A673 (cell line): ENCODE measurements around the gene SCNM1. TPM values are rescaled to one million over a fixed set of nuclear protein-coding genes. Genes with fewer than 3 reads are reported as not detected.

Experiments
- BruUV-seq: library from RNA; stranded (reverse); fragments of 400-500 nt; replicated peaks from 2 replicates; lab custom pipeline; 2021; lab: Mats Ljungman, UMichigan
- CTCF ChIA-PET: fragments of 300-600 bp; sonication (Branson Sonifier 250); formaldehyde crosslinking; loops from one replicate; lab custom pipeline; 2022; ENCODE audit warnings: antibody characterized with exemption; lab: Charles Lee
- POLR2A ChIA-PET: fragments of 300-600 bp; sonication (Branson Sonifier 250); formaldehyde crosslinking; loops from one replicate; lab custom pipeline; 2022; ENCODE audit warnings: antibody characterized with exemption; ENCODE audit not compliant: low non-redundant PET; lab: Charles Lee
- DNase-seq: peaks from one replicate; pipeline ENCODE4 v3.0.0-alpha.2; 2015; ENCODE audit warnings: low spot score
- H3K27ac ChIP-seq: fragments of 200-600 bp; sonication (generic); 2 replicates; pipeline ENCODE4 v1.5.1; 2016; ENCODE audit warnings: mixed run types, low read depth, mild to moderate bottlenecking, mixed read lengths, antibody characterized with exemption, low read length; ENCODE audit not compliant: poor library complexity, severe bottlenecking
- H3K27me3 ChIP-seq: fragments of 200-600 bp; sonication (generic); replicated peaks from 2 replicates; pipeline ENCODE4 v1.6.1; 2017; ENCODE audit warnings: mixed run types, low read depth, mild to moderate bottlenecking, mixed read lengths, antibody characterized with exemption, low read length; ENCODE audit not compliant: insufficient read depth, poor library complexity
- H3K36me3 ChIP-seq: fragments of 200-600 bp; sonication (generic); 2 replicates; pipeline ENCODE4 v1.6.1; 2016; ENCODE audit warnings: mixed run types, mild to moderate bottlenecking, mixed read lengths, antibody characterized with exemption, low read length; ENCODE audit not compliant: insufficient read depth, poor library complexity, severe bottlenecking
- H3K4me1 ChIP-seq: fragments of 200-600 bp; sonication (generic); 2 replicates; pipeline ENCODE4 v1.6.1; 2017; ENCODE audit warnings: mixed run types, mild to moderate bottlenecking, mixed read lengths, antibody characterized with exemption, low read length; ENCODE audit not compliant: insufficient read depth, poor library complexity, severe bottlenecking
- H3K4me3 ChIP-seq: fragments of 200-600 bp; sonication (generic); 2 replicates; pipeline ENCODE4 v1.5.1; 2016; ENCODE audit warnings: low read depth, mixed run types, mild to moderate bottlenecking, mixed read lengths, low read length; ENCODE audit not compliant: poor library complexity, severe bottlenecking
- H3K9me3 ChIP-seq: fragments of 200-600 bp; sonication (generic); 2 replicates; pipeline ENCODE4 v1.6.1; 2016; ENCODE audit warnings: mixed run types, low read depth, mild to moderate bottlenecking, mixed read lengths, antibody characterized with exemption, low read length; ENCODE audit not compliant: poor library complexity, severe bottlenecking
- EZH2 ChIP-seq: fragments of 200-600 bp; sonication (generic); IDR thresholded peaks from 2 replicates; pipeline ENCODE4 v1.6.1; 2017; ENCODE audit warnings: borderline replicate concordance, low read depth, mild to moderate bottlenecking, mixed read lengths, antibody characterized with exemption, low read length; ENCODE audit not compliant: poor library complexity, severe bottlenecking
- intact Hi-C: fragments of 100-400 bp; cut with micrococcal nuclease; formaldehyde crosslinking; loops from one replicate; pipeline ENCODE4 v1.10.0; 2022; ENCODE audit not compliant: unreplicated experiment
- total RNA-seq: library from RNA; stranded (reverse); gene quantifications from 2 replicates; pipeline ENCODE4 v1.2.3, GENCODE V29; 2021
- TF ChIP-seq, protein P1 (sequence below): fragments of 300-800, 200-600 bp; sonication (generic); conservative IDR thresholded peaks from 2 replicates; pipeline ENCODE4 v1.5.1; 2017; ENCODE audit warnings: low read depth, mild to moderate bottlenecking, antibody characterized with exemption, low read length, moderate library complexity, mixed read lengths

The SCNM1 gene
- total RNA-seq, 1 experiment from 2014 or later: 59.6 TPM

DNA sequence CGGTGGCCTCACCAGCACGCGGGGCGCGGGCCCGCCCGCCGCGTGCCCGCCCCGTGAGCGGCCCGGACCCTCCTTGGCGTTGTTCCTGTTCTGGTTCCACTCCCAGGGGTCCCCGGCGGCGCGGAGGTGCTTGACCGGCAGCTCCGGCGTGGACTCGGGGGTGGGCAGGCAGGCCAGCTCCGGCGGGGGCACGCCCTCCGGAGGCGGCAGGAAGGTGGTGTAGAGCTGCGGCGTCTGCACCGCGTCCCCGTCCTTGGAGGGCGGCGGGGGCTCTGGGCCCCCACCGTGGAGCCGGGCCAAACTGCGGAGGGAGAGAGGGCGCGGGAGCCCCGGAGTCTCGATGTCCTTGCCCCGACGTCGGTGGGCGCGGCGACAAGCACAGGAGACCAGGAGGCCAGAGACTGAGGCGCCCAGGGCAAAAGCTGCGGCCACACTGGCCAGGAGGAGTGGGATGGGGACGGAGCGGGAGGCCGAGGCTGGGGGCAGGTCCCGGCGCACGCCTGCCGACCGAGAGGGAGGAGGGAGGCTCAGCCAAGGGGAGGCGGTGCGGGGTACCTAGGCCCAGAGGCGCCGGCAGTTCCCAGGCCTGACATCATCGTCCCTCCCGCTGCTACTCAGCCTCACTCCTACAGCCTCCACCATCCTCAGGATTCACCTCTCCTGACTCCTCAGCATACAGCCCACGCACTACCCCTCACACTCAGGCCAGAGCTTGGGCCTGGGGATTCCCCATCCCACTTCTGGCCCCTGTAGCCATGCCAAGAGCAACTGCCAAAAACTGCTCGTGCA is 32.7 kb upstream of the SCNM1 start:
- Histone ChIP-seq H3K9me3 (no peaks in the 10 kb centered on the region), H3K27me3 (no peaks in the 10 kb centered on the region), H3K4me1 (no peaks in the 10 kb centered on the region), H3K27ac (no peak overlapping the region), H3K36me3 (no peaks in the 10 kb centered on the region), H3K4me3 (no peak overlapping the region)
- no peak for DNase-seq
- ChIA-PET CTCF (no interaction called here), POLR2A (no interaction called here)
- intact Hi-C loops: loop anchor here (5.0 kb wide), 1 partner anchor 36 kb away; no protein-coding TSS in a partner anchor
- TF ChIP-seq EZH2: no peak
- TF ChIP-seq, protein P1, sequence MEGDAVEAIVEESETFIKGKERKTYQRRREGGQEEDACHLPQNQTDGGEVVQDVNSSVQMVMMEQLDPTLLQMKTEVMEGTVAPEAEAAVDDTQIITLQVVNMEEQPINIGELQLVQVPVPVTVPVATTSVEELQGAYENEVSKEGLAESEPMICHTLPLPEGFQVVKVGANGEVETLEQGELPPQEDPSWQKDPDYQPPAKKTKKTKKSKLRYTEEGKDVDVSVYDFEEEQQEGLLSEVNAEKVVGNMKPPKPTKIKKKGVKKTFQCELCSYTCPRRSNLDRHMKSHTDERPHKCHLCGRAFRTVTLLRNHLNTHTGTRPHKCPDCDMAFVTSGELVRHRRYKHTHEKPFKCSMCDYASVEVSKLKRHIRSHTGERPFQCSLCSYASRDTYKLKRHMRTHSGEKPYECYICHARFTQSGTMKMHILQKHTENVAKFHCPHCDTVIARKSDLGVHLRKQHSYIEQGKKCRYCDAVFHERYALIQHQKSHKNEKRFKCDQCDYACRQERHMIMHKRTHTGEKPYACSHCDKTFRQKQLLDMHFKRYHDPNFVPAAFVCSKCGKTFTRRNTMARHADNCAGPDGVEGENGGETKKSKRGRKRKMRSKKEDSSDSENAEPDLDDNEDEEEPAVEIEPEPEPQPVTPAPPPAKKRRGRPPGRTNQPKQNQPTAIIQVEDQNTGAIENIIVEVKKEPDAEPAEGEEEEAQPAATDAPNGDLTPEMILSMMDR: no peak
- BruUV-seq: no TSS peak

DNA sequence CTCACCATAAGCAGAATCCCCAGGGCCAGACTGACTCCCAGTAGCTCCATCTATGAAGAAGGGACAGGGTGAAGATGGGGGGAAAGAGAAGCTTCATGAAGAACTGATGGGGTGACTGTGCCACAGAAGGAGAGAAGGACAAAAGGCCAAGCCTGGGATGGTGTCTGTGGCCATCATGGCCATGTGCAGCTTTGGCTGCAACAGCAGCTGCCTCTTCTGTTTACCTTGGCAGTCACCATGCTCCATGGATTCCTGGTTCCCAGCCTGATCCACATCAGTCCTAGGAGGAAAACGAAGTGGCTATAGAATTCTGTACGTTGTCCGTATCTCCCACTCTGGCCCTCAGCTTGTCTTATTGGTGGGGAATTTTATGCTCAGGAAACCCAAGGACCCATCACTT is 31.5 kb upstream of the SCNM1 start:
- ChIA-PET POLR2A (no interaction called here), CTCF (no interaction called here)
- Histone ChIP-seq H3K9me3 (no peaks in the 10 kb centered on the region), H3K4me1 (no peaks in the 10 kb centered on the region), H3K27me3 (no peaks in the 10 kb centered on the region), H3K36me3 (no peaks in the 10 kb centered on the region), H3K27ac (no peak overlapping the region), H3K4me3 (no peak overlapping the region)
- no TSS peak for BruUV-seq
- DNase-seq: no peak
- intact Hi-C loops: loop anchor here (5.0 kb wide), 1 partner anchor 37 kb away; no protein-coding TSS in a partner anchor
- TF ChIP-seq, protein P1: no peak
- TF ChIP-seq EZH2: no peak

DNA sequence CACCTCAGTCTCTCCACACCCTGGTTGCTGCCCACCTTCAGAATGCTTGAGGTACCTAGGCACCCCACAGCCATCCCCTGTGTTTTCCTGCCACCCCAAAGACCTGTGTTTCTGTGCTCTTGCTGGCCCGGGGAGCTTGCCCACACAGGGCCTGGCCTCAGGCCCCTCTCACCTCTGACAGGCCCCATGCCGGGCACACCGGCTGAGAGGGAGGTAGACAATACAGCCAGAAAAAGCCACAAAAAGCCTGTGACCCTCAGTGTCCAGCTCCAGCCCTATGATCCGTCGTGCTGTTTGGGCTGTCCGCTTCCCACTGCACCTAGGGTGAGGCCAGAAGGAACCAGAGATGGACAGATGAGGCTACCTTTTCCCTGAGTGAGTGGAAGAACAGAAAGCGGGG is 31.0 kb upstream of the SCNM1 start:
- Histone ChIP-seq H3K4me3 (no peak overlapping the region), H3K36me3 (no peaks in the 10 kb centered on the region), H3K4me1 (no peaks in the 10 kb centered on the region), H3K27me3 (no peaks in the 10 kb centered on the region), H3K27ac (no peak overlapping the region), H3K9me3 (no peaks in the 10 kb centered on the region)
- TF ChIP-seq, protein P1: no peak
- no peak for TF ChIP-seq EZH2
- intact Hi-C loops: loop anchor here (5.0 kb wide), 1 partner anchor 38 kb away; no protein-coding TSS in a partner anchor
- ChIA-PET POLR2A (no interaction called here), CTCF (no interaction called here)
- no peak for DNase-seq
- no TSS peak for BruUV-seq
